Natural killer cell treated with Interleukin-12 subunit alpha and Interleukin-12 subunit beta and Interleukin-15 and Interleukin-18, amount 100 ng/mL, for 72 hours (primary cell): ENCODE measurements around the gene MTHFD2L. TPM values are rescaled to one million over a fixed set of nuclear protein-coding genes. Genes with fewer than 3 reads are reported as not detected.
A peak's percentile ranks its signal among the peaks of the same experiment; 100 is the strongest.

Experiments used
- ATAC-seq, 2 donors: fragments of 150-1000 bp; cut with Tn5 transposase in 1 of 2; sonication (Bioruptor Pico), chemical (Tn5 transposase) in 1 of 2; 2 replicates each; pipeline ENCODE4 v1.10.0; 2021
- DNase-seq: peaks from one replicate; pipeline ENCODE4 v3.0.0; 2022; ENCODE audit warnings: low spot score
- H3K27ac Mint-ChIP-seq, 2 donors: 1 replicate in 1 of 2; 2 replicates in 1 of 2; pipeline ENCODE4 v1.8.0; 2022; ENCODE audit warnings: mixed read lengths in 2 of 2, mild to moderate bottlenecking in 1 of 2, moderate library complexity in 1 of 2
- H3K27me3 Mint-ChIP-seq, 2 donors: 1 replicate in 1 of 2; 2 replicates in 1 of 2; pipeline ENCODE4 v1.8.0; 2022; ENCODE audit warnings: mixed read lengths in 2 of 2
- H3K36me3 Mint-ChIP-seq: one replicate; pipeline ENCODE4 v1.8.0; 2022; ENCODE audit warnings: mixed read lengths
- H3K4me1 Mint-ChIP-seq, 2 donors: 1 replicate in 1 of 2; 2 replicates in 1 of 2; pipeline ENCODE4 v1.8.0; 2022; ENCODE audit warnings: low read depth in 2 of 2, mixed read lengths in 2 of 2, mild to moderate bottlenecking in 1 of 2
- H3K4me3 Mint-ChIP-seq: one replicate; pipeline ENCODE4 v1.8.0; 2022; ENCODE audit warnings: mixed read lengths
- H3K9me3 Mint-ChIP-seq: 2 replicates; pipeline ENCODE4 v1.8.0; 2022; ENCODE audit warnings: mixed read lengths
- total RNA-seq, 2 donors: library from RNA; stranded (reverse); gene quantifications; one replicate each; pipeline ENCODE4 v1.2.3, GENCODE V29; 2022

MTHFD2L gene
- total RNA-seq, 2 donors from 2014 or later: 8.4 to 14.5 TPM

GRCh38 chr4:74317616-74318246 is 159.8 kb downstream of the MTHFD2L start:
- DNase-seq (no peak), ATAC-seq (no peak)
- H3K4me3 Mint-ChIP-seq: no peak overlapping the region
- no peaks in the 10 kb centered on the region for H3K36me3 Mint-ChIP-seq
- no peaks in the 10 kb centered on the region for H3K9me3 Mint-ChIP-seq
- peaks cover 8% of the 10 kb centered on the region in 2 donors for H3K27me3 Mint-ChIP-seq
- H3K27ac Mint-ChIP-seq: no peak overlapping the region
- H3K4me1 Mint-ChIP-seq: peaks cover 0 to 5% of the 10 kb centered on the region in 2 donors

GRCh38 chr4:74318276-74318675 is 160.4 kb downstream of the MTHFD2L start:
- H3K9me3 Mint-ChIP-seq: no peaks in the 10 kb centered on the region
- H3K4me1 Mint-ChIP-seq: peaks cover 0 to 5% of the 10 kb centered on the region in 2 donors
- H3K27ac Mint-ChIP-seq: no peak overlapping the region
- ATAC-seq (no peak), DNase-seq (no peak)
- H3K4me3 Mint-ChIP-seq: no peak overlapping the region
- no peaks in the 10 kb centered on the region for H3K36me3 Mint-ChIP-seq
- H3K27me3 Mint-ChIP-seq: peaks cover 8% of the 10 kb centered on the region in 2 donors

GRCh38 chr4:74319470-74319869 is 161.6 kb downstream of the MTHFD2L start:
- no peak for ATAC-seq

GRCh38 chr4:74320559-74321118 is 162.7 kb downstream of the MTHFD2L start:
- H3K4me3 Mint-ChIP-seq: no peak overlapping the region
- no peaks in the 10 kb centered on the region for H3K9me3 Mint-ChIP-seq
- peaks cover 8% of the 10 kb centered on the region in 2 donors for H3K27me3 Mint-ChIP-seq
- DNase-seq (no peak), ATAC-seq (peak in 1 of 2 donors; percentile 48)
- H3K4me1 Mint-ChIP-seq: peaks cover 0 to 5% of the 10 kb centered on the region in 2 donors
- no peak overlapping the region for H3K27ac Mint-ChIP-seq
- H3K36me3 Mint-ChIP-seq: no peaks in the 10 kb centered on the region

More at GRCh38 chr4:74319470-74319869, 161.6 kb downstream of the MTHFD2L start:
- peaks cover 0 to 5% of the 10 kb centered on the region in 2 donors for H3K4me1 Mint-ChIP-seq
- H3K4me3 Mint-ChIP-seq: no peak overlapping the region
- H3K36me3 Mint-ChIP-seq: no peaks in the 10 kb centered on the region
- peaks cover 8% of the 10 kb centered on the region in 2 donors for H3K27me3 Mint-ChIP-seq
- DNase-seq: no peak
- no peak overlapping the region for H3K27ac Mint-ChIP-seq
- H3K9me3 Mint-ChIP-seq: no peaks in the 10 kb centered on the region

- no peaks in the 10 kb centered on the region for H3K36me3 Mint-ChIP-seq
- peaks cover 0 to 5% of the 10 kb centered on the region in 2 donors for H3K4me1 Mint-ChIP-seq
- ATAC-seq (no peak), DNase-seq (no peak)
- no peak overlapping the region for H3K27ac Mint-ChIP-seq
- no peak overlapping the region for H3K4me3 Mint-ChIP-seq
- H3K27me3 Mint-ChIP-seq: peaks cover 6 to 8% of the 10 kb centered on the region in 2 donors
- H3K9me3 Mint-ChIP-seq: no peaks in the 10 kb centered on the region
Measured at GRCh38 chr4:74322301-74322700, 164.4 kb downstream of the MTHFD2L start.

- H3K4me1 Mint-ChIP-seq: peaks cover 0 to 5% of the 10 kb centered on the region in 2 donors
- no peaks in the 10 kb centered on the region for H3K9me3 Mint-ChIP-seq
- no peaks in the 10 kb centered on the region for H3K36me3 Mint-ChIP-seq
- no peak overlapping the region for H3K4me3 Mint-ChIP-seq
- peaks cover 6 to 12% of the 10 kb centered on the region in 2 donors for H3K27me3 Mint-ChIP-seq
- ATAC-seq: no peak
- DNase-seq: no peak
- no peak overlapping the region for H3K27ac Mint-ChIP-seq
Measured at GRCh38 chr4:74323663-74324062, 165.7 kb downstream of the MTHFD2L start.

GRCh38 chr4:74324262-74324661 is 166.3 kb downstream of the MTHFD2L start:
- Mint-ChIP-seq H3K27ac (no peak overlapping the region), H3K9me3 (peaks cover 2% of the 10 kb centered on the region), H3K36me3 (no peaks in the 10 kb centered on the region), H3K4me3 (no peak overlapping the region), H3K4me1 (peaks cover 0 to 5% of the 10 kb centered on the region in 2 donors), H3K27me3 (peaks cover 6 to 18% of the 10 kb centered on the region in 2 donors)
- no peak for ATAC-seq
- no peak for DNase-seq

GRCh38 chr4:74325886-74326285 is 168.0 kb downstream of the MTHFD2L start:
- H3K36me3 Mint-ChIP-seq: no peaks in the 10 kb centered on the region

GRCh38 chr4:74327762-74328161 is 169.8 kb downstream of the MTHFD2L start:
- no peaks in the 10 kb centered on the region for H3K4me1 Mint-ChIP-seq
- DNase-seq (no peak), ATAC-seq (no peak)
- H3K27ac Mint-ChIP-seq: no peak overlapping the region
- H3K27me3 Mint-ChIP-seq: peaks cover 0 to 19% of the 10 kb centered on the region in 2 donors
- H3K4me3 Mint-ChIP-seq: no peak overlapping the region
- H3K36me3 Mint-ChIP-seq: no peaks in the 10 kb centered on the region
- H3K9me3 Mint-ChIP-seq: peaks cover 2% of the 10 kb centered on the region

More at GRCh38 chr4:74325886-74326285, 168.0 kb downstream of the MTHFD2L start:
- peaks cover 3 to 15% of the 10 kb centered on the region in 2 donors for H3K27me3 Mint-ChIP-seq
- no peak overlapping the region for H3K27ac Mint-ChIP-seq
- H3K4me1 Mint-ChIP-seq: peaks cover 0 to under 1% of the 10 kb centered on the region in 2 donors
- no peak for DNase-seq
- ATAC-seq: no peak
- H3K9me3 Mint-ChIP-seq: peaks cover 2% of the 10 kb centered on the region
- no peak overlapping the region for H3K4me3 Mint-ChIP-seq

GRCh38 chr4:74328501-74328900 is 170.6 kb downstream of the MTHFD2L start:
- Mint-ChIP-seq H3K4me3 (no peak overlapping the region), H3K27me3 (peaks cover 0 to 19% of the 10 kb centered on the region in 2 donors), H3K36me3 (no peaks in the 10 kb centered on the region), H3K27ac (no peak overlapping the region), H3K4me1 (no peaks in the 10 kb centered on the region), H3K9me3 (peaks cover 2% of the 10 kb centered on the region)
- DNase-seq (no peak), ATAC-seq (no peak)

GRCh38 chr4:74329307-74329706 is 171.4 kb downstream of the MTHFD2L start:
- H3K4me3 Mint-ChIP-seq: no peak overlapping the region
- no peak overlapping the region for H3K27ac Mint-ChIP-seq

GRCh38 chr4:74330295-74330750 is 172.4 kb downstream of the MTHFD2L start:
- ATAC-seq (no peak), DNase-seq (no peak)
- no peaks in the 10 kb centered on the region for H3K4me1 Mint-ChIP-seq
- no peak overlapping the region for H3K27ac Mint-ChIP-seq
- peaks cover 2% of the 10 kb centered on the region for H3K9me3 Mint-ChIP-seq
- no peak overlapping the region for H3K4me3 Mint-ChIP-seq
- H3K27me3 Mint-ChIP-seq: peaks cover 0 to 19% of the 10 kb centered on the region in 2 donors
- no peaks in the 10 kb centered on the region for H3K36me3 Mint-ChIP-seq

More at GRCh38 chr4:74329307-74329706, 171.4 kb downstream of the MTHFD2L start:
- no peaks in the 10 kb centered on the region for H3K4me1 Mint-ChIP-seq
- peaks cover 0 to 19% of the 10 kb centered on the region in 2 donors for H3K27me3 Mint-ChIP-seq
- no peak for DNase-seq
- H3K9me3 Mint-ChIP-seq: peaks cover 2% of the 10 kb centered on the region
- no peaks in the 10 kb centered on the region for H3K36me3 Mint-ChIP-seq
- no peak for ATAC-seq

- ATAC-seq (no peak), DNase-seq (no peak)
- Mint-ChIP-seq H3K4me3 (no peak overlapping the region), H3K9me3 (peaks cover 2% of the 10 kb centered on the region), H3K27ac (no peak overlapping the region), H3K27me3 (peaks cover 0 to 19% of the 10 kb centered on the region in 2 donors), H3K4me1 (no peaks in the 10 kb centered on the region), H3K36me3 (no peaks in the 10 kb centered on the region)
Measured at GRCh38 chr4:74331252-74331651, 173.3 kb downstream of the MTHFD2L start.

- no peak overlapping the region for H3K4me3 Mint-ChIP-seq
- no peaks in the 10 kb centered on the region for H3K4me1 Mint-ChIP-seq
- ATAC-seq: no peak
- H3K9me3 Mint-ChIP-seq: peaks cover 2% of the 10 kb centered on the region
- no peak for DNase-seq
- H3K27ac Mint-ChIP-seq: no peak overlapping the region
- peaks cover 0 to 19% of the 10 kb centered on the region in 2 donors for H3K27me3 Mint-ChIP-seq
- no peaks in the 10 kb centered on the region for H3K36me3 Mint-ChIP-seq
Measured at GRCh38 chr4:74331944-74332343, 174.0 kb downstream of the MTHFD2L start.
